ENCODE measurements around the gene TMOD1. TPM values are rescaled to one million over a fixed set of nuclear protein-coding genes. Genes with fewer than 3 reads are reported as not detected.

The TMOD1 gene
- polyA plus RNA-seq, 1 of the 3 experiments (the other 2 are of a cell fraction): 0.54 TPM

GRCh38 chr9:97516111-97516510, 14.6 kb downstream of the TMOD1 start:
- no peak overlapping the region for H3K4me2 ChIP-seq
- CTCF ChIA-PET: interaction anchor here (1.0 to 5.5 kb wide), 3 partner anchors 46 to 99 kb away, joined by 3 to 26 read pairs (median 13); no protein-coding TSS in a partner anchor
- WGBS (ENCODE audit: low lambda C conversion rate): 66% methylated on average over 8 of the region's 8 CpGs

DNA sequence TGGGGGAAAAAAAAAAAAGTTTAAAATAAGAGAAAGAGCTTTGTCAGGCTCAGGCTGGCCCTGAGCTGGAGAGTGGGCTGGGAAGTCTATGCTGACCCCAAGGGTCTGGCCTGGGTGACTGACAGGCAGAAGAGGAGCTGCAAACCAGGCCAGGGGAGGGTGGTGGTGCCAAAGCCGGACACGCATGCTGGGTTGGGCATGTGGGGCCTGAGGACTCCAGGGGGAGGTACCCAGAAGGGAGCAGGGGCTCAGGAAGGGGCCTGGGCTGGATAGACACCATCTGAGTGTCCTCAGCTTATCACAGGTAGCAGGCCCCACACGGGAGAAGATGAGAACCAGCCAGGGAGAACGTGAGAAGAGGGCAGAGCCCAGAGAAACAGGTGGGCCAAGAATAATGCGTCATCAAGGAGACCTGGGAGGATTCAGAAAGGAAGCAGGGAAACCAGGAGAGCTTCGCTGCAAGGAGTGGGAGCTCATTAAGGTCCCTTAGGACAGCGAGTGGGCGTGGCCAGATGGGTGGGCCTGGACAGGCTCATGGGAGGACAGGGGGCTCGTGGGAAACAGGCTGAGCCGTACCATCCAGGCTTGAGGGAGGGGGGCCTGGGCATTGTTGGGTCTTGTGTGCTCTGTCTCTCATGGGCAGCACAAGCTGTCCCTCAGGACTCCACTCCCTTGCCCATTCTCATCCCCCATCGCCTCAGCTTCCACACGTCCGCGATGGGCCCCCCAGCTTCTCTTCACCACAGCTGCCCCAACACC, 16.0 kb downstream of the TMOD1 start:
- Histone ChIP-seq H3K9me3 (no peaks in the 10 kb centered on the region), H3K27ac (ENCODE audit: low read depth in 2 of 2, low read length in 1 of 2) (peak overlapping the region in 1 of 2 experiments; percentile 26; a peak in 1 of 4 replicates), H3F3A (replicated peaks; ENCODE audit: insufficient read depth) (no peaks in the 10 kb centered on the region), H3K4me1 (ENCODE audit: control insufficient read depth in 1 of 2, insufficient read depth in 2 of 2, low read depth in 1 of 2, low read length in 1 of 2) (peaks cover 0 to 71% of the 10 kb centered on the region in 2 experiments; a peak in 1 of 4 replicates), H3K27me3 (ENCODE audit: insufficient read depth) (no peaks in the 10 kb centered on the region), H3K4me2 (no peak overlapping the region), H3K79me2 (ENCODE audit: insufficient read depth) (no peaks in the 10 kb centered on the region), H4K20me1 (ENCODE audit: insufficient read depth) (no peaks in the 10 kb centered on the region), H3K9me2 (no peaks in the 10 kb centered on the region), H3K4me3 (ENCODE audit: low read depth in 2 of 2, low read length in 1 of 2) (no peak overlapping the region), H2AFZ (ENCODE audit: low read depth) (no peak overlapping the region), H3K9ac (no peak overlapping the region), H3K36me3 (replicated peaks in 1 of 2; ENCODE audit: control insufficient read depth in 1 of 2, insufficient read depth in 2 of 2, low read length in 1 of 2) (no peaks in the 10 kb centered on the region)
- CTCF ChIA-PET: interaction anchor here (0.8 to 5.5 kb wide), 5 partner anchors 14 to 80 kb away, joined by 3 to 26 read pairs (median 5); partner anchors contain the start of gene TMOD1
- 73% methylated on average over 13 of the region's 14 CpGs for WGBS (ENCODE audit: low lambda C conversion rate)
- no peak for TF ChIP-seq RCOR1 (IDR thresholded peaks at IDR 0.05; ENCODE audit: low read length)
- DNase-seq: no peak
- POLR2A ChIA-PET: no interaction called here

More at GRCh38 chr9:97516111-97516510, 14.6 kb downstream of the TMOD1 start:
- no peak for DNase-seq
- H3K27me3 ChIP-seq (ENCODE audit: insufficient read depth): no peaks in the 10 kb centered on the region
- H3K9me2 ChIP-seq: no peaks in the 10 kb centered on the region
- POLR2A ChIA-PET: no interaction called here
- H3K9ac ChIP-seq: no peak overlapping the region
- peaks cover 0 to 64% of the 10 kb centered on the region in 2 experiments; a peak in 1 of 4 replicates for H3K4me1 ChIP-seq (ENCODE audit: control insufficient read depth in 1 of 2, insufficient read depth in 2 of 2, low read depth in 1 of 2, low read length in 1 of 2)
- no peaks in the 10 kb centered on the region for H3K79me2 ChIP-seq (ENCODE audit: insufficient read depth)
- no peak overlapping the region for H2AFZ ChIP-seq (ENCODE audit: low read depth)
- no peaks in the 10 kb centered on the region for H4K20me1 ChIP-seq (ENCODE audit: insufficient read depth)
- no peaks in the 10 kb centered on the region for H3F3A ChIP-seq (replicated peaks; ENCODE audit: insufficient read depth)
- peak overlapping the region in 1 of 2 experiments; percentile 1; a peak in 1 of 4 replicates for H3K27ac ChIP-seq (ENCODE audit: low read depth in 2 of 2, low read length in 1 of 2)
- H3K36me3 ChIP-seq (replicated peaks in 1 of 2; ENCODE audit: control insufficient read depth in 1 of 2, insufficient read depth in 2 of 2, low read length in 1 of 2): no peaks in the 10 kb centered on the region
- TF ChIP-seq EP300 (IDR thresholded peaks at IDR 0.05; ENCODE audit: borderline replicate concordance in 1 of 2, low read depth in 1 of 2, low read length in 1 of 2): no peak
- no peak for TF ChIP-seq TCF12 (IDR thresholded peaks at IDR 0.05)
- no peak for TF ChIP-seq SMC3 (IDR thresholded peaks at IDR 0.05; ENCODE audit: low read depth, low read length)
- no peak for TF ChIP-seq USF1 (IDR thresholded peaks at IDR 0.05; ENCODE audit: borderline replicate concordance, low read depth)
- H3K9me3 ChIP-seq: no peaks in the 10 kb centered on the region
- no peak overlapping the region for H3K4me3 ChIP-seq (ENCODE audit: low read depth in 2 of 2, low read length in 1 of 2)

DNA sequence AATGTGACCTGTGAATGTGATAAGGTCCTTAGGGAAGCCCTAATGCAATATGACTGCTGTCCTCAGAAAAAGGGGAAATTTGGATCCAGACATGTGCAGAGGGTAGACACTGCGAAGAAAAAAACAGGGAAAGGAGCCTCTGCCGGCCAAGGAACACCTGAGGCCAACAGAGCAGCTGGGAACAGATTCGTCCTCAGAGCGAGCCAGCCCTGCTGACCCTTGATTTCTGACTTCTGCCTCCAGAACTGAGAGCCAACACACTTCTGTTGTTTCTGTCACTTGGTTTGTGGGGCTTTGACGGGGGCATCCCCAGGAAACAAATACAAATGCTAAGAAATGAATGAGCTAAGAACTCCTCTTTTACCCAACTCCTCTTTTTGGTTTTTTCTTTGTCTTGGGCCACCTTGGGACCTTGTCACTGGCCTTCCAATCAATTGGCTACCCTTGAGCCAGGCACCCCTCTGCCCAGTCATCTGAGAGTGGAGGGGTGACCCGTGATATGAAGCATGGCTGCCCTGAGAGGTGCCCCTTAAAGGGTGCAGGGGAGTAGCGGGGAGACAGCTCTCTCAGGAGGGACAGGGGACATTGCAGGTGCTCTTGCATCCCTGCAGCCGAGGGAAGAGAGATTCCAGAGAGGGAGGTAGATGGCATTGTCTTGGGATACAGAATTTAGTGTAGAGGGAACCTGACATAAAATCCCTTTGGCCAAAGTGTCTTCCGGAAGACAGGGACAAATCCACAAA, 16.9 kb downstream of the TMOD1 start:
- Histone ChIP-seq H3K9me2 (no peaks in the 10 kb centered on the region), H3K9me3 (no peaks in the 10 kb centered on the region), H3F3A (replicated peaks; ENCODE audit: insufficient read depth) (no peaks in the 10 kb centered on the region), H3K79me2 (ENCODE audit: insufficient read depth) (no peaks in the 10 kb centered on the region), H3K4me1 (ENCODE audit: control insufficient read depth in 1 of 2, insufficient read depth in 2 of 2, low read depth in 1 of 2, low read length in 1 of 2) (peaks cover 0 to 65% of the 10 kb centered on the region in 2 experiments; a peak in 1 of 4 replicates), H3K9ac (no peak overlapping the region), H3K27me3 (ENCODE audit: insufficient read depth) (no peaks in the 10 kb centered on the region), H3K27ac (ENCODE audit: low read depth in 2 of 2, low read length in 1 of 2) (no peak overlapping the region), H4K20me1 (ENCODE audit: insufficient read depth) (no peaks in the 10 kb centered on the region), H3K4me3 (ENCODE audit: low read depth in 2 of 2, low read length in 1 of 2) (no peak overlapping the region), H2AFZ (ENCODE audit: low read depth) (no peak overlapping the region), H3K4me2 (no peak overlapping the region), H3K36me3 (replicated peaks in 1 of 2; ENCODE audit: control insufficient read depth in 1 of 2, insufficient read depth in 2 of 2, low read length in 1 of 2) (no peaks in the 10 kb centered on the region)
- WGBS (ENCODE audit: low lambda C conversion rate): 67% methylated on average over 9 of the region's 9 CpGs
- POLR2A ChIA-PET: no interaction called here
- no peak for DNase-seq
- CTCF ChIA-PET: interaction anchor here (1.2 to 5.5 kb wide), 4 partner anchors 15 to 96 kb away, joined by 3 to 26 read pairs (median 6); partner anchors contain the start of gene TMOD1
- no peak for TF ChIP-seq TCF12 (IDR thresholded peaks at IDR 0.05)
- TF ChIP-seq USF1 (IDR thresholded peaks at IDR 0.05; ENCODE audit: borderline replicate concordance, low read depth): no peak
- TF ChIP-seq, protein P1, sequence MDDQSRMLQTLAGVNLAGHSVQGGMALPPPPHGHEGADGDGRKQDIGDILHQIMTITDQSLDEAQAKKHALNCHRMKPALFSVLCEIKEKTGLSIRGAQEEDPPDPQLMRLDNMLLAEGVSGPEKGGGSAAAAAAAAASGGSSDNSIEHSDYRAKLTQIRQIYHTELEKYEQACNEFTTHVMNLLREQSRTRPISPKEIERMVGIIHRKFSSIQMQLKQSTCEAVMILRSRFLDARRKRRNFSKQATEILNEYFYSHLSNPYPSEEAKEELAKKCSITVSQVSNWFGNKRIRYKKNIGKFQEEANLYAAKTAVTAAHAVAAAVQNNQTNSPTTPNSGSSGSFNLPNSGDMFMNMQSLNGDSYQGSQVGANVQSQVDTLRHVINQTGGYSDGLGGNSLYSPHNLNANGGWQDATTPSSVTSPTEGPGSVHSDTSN (IDR thresholded peaks at IDR 0.05): no peak
- TF ChIP-seq TAF1 (IDR thresholded peaks at IDR 0.05; ENCODE audit: borderline replicate concordance, low read depth, low read length): no peak
- no peak for TF ChIP-seq RAD21 (IDR thresholded peaks at IDR 0.05; ENCODE audit: low read length)
- no peak for TF ChIP-seq EZH2phosphoT487 (IDR thresholded peaks at IDR 0.05; ENCODE audit: borderline replicate concordance, low read depth)
- TF ChIP-seq SMC3 (IDR thresholded peaks at IDR 0.05; ENCODE audit: low read depth, low read length): no peak
- TF ChIP-seq, protein P2, sequence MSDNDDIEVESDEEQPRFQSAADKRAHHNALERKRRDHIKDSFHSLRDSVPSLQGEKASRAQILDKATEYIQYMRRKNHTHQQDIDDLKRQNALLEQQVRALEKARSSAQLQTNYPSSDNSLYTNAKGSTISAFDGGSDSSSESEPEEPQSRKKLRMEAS (IDR thresholded peaks at IDR 0.05; ENCODE audit: low read depth): no peak
- TF ChIP-seq NFIC (IDR thresholded peaks at IDR 0.05; ENCODE audit: borderline replicate concordance): no peak
- no peak for TF ChIP-seq RXRA (IDR thresholded peaks at IDR 0.05; ENCODE audit: borderline replicate concordance, low read depth)
- no peak for TF ChIP-seq NRF1 (IDR thresholded peaks at IDR 0.05; ENCODE audit: low read depth, low read length)
- no peak for TF ChIP-seq GATA2 (CRISPR knock-in tag; IDR thresholded peaks at IDR 0.05)
- no peak for TF ChIP-seq RCOR1 (IDR thresholded peaks at IDR 0.05; ENCODE audit: low read length)
